Stimulated activated CD4-positive, alpha-beta T cell treated with anti-CD3 and anti-CD28 coated beads, Interleukin-4, amount 100 ng/mL, for 1 hour (primary cell): ENCODE data around the gene LYVE1.

Experiments
- DNase-seq: peaks from one replicate; pipeline ENCODE4 v3.0.0-alpha.2; 2020

Gene LYVE1

DNA sequence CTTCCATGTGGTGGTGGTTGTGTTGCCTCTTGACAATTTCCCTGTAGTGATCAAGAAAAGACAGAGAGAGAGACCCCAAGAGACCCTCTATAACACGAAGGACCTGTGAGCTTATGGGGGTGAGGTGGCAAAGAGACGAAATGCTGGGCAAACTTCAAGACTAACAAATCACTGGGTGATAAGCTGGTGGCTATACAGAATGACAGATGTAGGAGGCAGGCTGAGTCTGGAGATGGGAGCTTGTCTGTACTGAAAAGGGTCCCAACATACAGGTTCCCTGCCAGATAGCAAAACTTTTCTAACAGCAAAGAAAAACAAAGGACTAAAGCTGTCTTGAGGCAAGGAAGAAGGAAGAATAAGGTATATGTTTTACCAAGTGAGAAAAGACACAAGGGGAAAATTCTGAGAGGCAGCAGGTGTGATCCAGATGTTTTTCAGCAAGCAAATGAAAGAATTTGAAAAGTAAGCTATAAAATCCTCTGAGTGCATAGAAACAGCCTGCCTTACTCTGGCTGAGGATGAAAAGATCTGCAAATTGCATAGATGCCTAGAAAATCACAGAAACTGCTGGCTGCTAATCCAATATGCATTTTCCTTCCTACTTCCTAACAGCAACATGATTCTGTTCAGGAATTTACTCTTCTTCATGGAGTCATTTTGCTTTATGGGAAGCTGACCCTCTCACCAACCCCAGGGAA is 21.9 kb upstream of the LYVE1 start:
- no peak for DNase-seq

DNA sequence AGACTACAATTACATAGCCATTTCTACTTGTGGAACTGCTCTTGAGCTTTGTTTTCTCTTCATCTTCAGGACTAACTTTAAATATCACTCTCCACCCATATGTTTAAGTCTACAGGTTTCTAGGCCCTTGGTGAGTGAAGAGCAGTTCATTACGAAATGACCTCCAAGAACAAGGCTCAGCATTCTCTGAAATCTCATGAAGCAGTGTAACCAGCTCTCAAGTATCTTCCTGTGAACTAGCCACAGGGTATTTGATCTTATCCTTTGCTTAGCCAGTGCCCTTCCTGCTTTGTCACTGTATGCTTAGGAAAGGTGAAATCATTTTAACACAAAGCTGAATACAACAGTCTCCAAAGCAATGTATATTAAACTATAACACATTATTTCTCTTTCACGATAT is 20.4 kb upstream of the LYVE1 start:
- DNase-seq: no peak

DNA sequence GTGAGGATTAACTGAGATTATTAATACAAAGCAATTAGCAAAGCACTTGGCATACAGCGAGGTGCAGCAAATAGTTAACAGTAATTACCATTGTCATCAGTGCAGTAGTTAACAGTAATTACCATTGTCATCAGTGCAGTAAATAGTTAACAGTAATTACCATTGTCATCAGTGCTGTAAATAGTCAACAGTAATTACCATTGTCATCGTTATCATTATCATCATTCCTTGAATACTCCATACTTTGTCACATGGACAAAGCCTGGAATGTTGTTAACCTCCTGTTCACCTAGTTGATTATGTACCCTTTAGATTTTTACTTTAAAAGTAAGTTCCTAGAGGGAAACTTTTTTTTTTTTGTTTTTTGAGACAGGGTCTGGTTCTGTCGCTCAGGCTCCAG is 19.5 kb upstream of the LYVE1 start:
- no peak for DNase-seq

DNA sequence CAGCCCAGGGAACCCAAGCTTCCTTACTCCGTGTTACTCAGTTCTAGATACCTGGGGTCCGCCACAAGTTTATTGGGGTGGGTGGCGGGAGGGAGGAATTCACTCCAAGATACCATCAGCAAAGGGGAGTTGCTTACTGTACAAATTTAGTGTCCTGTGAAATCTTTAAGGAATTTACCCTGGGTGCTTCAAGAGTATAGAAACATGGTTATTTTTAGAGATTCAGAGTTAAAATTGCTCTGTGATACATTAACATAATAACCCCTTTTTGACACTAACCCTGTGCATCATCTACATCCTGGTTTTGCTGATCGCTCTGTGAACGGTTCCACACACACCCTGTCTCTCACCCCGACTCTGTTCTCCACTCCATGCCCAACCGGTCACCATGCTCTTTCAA is 18.9 kb upstream of the LYVE1 start:
- DNase-seq: no peak

DNA sequence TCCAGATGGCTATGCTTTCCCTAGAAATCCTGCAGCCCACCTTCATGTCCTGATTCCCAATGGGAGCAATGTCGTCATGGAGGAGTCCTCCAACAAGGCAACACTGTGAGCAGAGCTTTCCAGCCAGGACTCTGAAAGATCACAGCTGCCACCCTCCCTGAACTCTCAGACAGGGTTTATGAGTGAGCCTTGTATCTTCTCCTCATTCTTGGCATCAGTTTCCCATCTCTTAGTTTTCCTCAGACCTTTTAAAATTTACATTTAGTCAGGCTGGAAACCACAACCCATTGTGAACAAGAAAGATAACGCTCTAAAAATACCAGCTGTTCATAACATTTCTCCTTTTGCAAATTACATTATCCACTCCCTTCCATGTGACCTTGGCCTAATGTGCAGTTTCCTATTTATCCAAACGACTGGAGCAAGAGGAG is 15.6 kb upstream of the LYVE1 start:
- DNase-seq: no peak

DNA sequence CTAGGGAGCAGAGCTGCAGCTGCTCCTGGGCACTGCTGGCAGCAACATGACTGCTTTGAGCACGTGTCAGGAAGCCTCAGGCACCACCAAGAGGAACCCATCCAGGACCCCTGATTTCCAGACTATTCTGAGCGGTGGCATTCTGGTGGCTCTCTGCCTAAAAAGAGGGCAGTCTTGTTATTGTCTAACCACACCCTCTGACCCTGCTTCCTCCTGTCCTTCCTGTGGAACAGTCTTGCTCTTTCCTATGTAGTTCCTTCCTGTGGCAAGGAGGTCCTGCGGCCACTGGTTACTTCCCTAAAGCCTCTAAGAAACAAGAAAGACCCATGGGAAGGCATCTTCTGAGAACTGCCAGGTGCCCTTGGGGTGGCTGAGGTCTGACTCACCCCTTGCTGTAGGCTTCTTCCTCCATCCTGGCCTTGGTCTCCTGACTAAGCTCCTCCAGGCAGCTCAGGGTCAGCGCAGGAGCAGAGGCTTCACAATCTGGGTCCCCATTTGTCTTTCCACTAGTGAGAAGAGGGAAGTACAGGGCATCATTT is 13.1 kb upstream of the LYVE1 start:
- no peak for DNase-seq

DNA sequence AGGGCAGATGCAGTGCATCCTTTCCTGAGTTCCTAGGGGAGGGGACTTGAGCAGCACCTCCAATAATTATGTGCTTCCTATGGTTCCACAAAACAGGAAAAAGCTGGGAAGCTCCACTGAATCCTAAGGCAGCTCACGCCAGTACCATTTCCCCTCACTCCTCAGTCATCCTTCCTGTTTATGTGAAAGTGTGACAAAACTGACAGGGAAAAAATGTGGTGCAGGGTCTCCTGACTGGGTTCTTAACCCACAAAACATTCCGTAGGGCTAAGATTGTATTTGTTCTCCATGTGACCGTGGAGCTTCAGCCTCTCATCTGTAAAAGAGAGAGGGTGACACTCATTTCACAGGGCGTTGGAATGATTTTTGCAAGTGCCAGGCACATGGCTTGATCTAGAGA is 12.2 kb upstream of the LYVE1 start:
- DNase-seq: no peak

DNA sequence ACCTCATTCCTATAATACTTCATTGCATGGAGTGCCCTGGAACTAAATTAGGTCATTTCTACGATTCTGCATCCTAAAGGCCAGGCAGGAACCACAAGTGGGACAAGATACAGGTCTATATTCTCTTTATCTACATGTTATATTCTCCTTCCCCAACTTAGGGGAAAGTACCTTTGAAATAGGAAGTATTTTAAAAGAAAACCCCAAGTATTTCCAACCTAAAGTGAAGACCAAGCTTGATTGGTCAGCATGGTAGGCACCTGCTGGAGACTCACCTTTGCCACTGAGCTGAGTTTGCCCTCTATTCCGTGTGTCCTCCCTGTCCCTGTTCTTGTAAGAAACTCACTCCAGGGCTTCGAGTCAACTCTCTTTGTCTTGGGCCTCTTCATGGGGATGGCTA is 11.2 kb upstream of the LYVE1 start:
- no peak for DNase-seq

DNA sequence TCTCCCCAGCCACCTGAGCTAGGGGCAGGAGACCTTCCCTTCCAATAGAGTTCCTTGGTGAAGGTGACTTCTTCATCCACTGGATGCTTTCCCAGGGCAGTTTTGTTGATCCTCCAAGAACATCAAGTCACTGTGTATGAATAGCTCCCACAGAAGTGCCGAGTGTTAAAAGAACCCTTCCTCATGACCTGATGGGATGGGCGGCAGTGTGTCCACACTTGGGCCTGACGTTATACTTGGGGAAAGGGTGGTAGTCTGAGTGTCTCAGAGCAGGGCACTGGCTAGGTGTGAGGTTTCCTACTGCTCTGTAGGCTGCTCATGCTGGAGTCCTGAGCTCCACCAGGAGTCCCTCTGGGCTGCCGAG is 7.6 kb upstream of the LYVE1 start:
- no peak for DNase-seq

DNA sequence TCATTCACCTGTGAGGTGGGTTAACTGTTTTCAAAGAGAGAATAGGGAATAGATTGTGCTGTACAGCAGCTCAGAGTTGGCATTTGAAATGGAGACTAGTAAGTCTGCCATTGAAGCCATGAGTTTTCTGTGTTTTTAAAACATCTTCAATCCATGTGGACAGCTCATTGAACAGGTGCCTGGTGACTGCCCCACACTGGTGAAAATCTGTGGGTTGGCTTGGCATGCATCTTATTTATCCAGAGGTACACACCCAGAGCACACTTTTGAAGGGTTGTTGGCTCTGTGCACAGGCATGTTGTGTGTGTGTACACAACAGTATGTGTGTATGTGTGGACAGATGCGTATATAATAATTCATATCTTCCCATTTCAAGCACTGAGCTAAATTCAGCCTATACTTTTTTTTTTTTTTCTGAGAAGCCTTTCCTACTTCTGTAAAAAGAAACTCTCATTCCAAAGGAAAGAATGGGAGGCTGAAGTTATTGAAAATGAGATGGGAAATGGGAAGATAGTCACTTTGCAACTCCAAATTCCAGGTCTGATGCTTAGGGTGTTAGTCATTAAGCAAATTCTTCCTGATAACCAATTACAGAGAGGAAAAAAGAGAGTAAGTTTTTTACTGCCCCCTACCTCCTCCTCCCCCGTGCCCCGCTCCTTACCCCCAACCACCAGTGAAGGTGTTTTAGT is 7.0 kb upstream of the LYVE1 start:
- no peak for DNase-seq

DNA sequence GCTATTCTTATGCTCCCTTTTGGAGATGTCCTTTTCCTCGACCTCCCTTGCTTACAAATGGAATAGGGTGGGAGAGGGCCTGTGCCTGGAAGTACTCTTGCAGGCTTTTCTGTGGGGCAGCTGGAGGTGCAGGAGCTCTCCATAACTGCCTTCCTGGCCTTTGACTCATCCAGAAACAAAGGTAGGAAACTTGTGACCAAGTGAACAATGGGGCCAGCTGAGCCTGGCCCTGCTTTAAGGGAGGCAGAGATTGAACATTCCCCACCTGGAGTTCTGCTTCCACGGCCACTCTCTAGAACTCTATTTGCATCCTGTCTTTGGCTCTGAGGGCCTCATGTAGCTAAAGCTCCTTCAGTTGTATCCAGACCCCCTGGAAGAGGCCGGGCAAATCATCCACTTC is 5.1 kb upstream of the LYVE1 start:
- no peak for DNase-seq

DNA sequence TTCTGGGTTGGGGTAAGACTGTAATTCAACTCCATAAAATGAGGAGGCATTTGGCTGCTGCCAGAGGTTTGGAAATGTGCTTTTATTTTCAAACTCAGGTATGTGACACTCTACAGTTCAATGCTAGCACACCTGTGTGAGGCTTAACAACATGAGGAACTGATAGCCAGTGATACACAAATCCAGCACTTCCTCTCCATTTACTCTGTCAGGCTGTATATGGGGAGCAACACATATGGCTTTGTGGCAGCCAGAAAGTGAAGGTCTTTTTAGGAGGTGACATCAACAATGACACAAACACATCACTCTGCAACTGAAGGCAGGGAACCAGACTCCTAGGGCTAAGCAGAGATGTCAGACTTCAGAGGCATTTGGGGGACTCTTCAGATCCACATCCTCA is 4.6 kb upstream of the LYVE1 start:
- no peak for DNase-seq

DNA sequence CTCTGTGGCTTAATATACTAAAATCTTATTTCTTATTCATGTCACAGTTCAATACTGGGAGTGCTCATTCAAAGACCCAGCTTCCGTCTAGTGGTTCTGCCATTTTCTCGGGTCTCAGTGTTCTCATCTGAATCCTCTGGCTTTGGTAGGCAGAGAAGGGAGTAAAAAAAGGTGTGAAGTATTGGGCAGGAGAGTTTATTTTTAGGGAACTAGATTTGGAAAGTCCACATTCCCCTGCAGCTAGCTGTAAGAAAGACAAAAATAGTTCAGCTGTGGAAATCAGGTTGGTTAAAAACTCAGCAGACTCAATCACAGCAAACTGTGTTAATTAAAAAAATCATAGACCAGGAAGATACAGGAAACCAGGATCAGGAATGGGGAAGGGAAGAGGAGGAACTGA is 4.1 kb upstream of the LYVE1 start:
- DNase-seq: no peak

DNA sequence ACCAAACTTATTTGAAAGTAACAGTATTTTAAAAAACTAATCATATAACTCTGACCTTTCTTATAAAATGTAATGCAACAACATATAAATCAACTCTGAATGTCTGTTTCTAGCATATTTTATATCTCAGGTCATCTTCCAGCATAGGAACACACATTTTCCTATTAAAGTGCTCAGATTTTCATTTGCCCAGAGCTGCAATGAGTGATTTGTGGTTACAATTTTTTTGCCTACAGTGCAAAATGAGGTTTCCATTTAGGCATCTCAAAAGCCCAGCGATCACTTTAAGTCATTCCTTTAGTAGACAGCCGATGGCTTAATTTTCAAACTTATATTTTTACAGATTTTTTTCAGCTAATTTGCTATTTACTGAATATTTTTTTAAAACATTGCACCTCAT is 1.0 kb downstream of the LYVE1 start:
- DNase-seq: no peak

DNA sequence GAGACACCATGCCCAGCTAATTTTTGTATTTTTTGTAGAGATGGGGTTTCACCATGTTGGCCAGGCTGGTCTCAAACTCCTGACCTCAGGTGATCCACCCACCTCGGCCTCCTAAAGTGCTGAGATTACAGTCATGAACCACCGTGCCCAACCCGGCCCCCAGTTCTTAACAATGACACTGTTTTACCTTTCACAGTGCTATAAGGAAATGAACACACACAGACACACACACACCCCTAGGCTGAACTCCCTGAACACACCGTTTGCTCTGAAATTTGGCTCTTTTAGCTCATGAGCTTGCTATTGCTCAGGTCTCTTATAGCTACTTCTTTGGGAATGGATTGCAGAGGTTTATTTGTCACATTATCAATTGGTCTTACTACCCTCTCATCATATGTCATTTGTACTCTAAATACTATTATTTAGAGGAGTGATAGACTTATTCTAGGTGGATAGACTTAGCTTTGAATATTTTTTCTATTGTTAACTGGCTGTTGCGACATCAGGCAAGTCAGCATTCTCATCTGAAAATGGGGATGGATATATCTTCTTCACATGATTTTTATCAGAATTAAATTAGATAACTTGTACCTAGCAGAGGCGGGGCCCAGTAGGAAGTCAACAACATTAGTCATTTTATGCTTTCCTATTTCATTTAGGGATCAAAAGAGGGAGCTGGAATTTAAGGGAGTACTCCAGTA is 2.1 kb downstream of the LYVE1 start:
- no peak for DNase-seq

DNA sequence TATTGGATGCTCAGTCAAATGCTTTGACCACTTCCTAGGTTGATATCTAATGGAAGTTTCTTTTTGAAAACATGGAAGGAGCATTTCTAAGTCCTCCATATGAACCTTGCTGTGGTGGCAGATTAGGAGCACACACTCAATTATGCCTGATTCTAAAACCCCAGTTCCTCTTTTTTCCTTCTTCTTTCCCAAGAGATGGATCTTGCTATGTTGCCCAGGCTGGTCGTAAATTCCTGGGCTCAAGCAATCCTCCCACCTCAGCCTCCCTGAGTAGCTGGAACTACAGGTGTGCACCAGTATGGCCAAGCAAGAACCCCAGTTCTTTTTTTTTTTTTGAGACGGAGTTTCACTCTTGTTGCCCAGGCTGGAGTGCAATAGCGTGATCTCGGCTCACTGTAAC is 3.0 kb downstream of the LYVE1 start:
- DNase-seq: no peak

DNA sequence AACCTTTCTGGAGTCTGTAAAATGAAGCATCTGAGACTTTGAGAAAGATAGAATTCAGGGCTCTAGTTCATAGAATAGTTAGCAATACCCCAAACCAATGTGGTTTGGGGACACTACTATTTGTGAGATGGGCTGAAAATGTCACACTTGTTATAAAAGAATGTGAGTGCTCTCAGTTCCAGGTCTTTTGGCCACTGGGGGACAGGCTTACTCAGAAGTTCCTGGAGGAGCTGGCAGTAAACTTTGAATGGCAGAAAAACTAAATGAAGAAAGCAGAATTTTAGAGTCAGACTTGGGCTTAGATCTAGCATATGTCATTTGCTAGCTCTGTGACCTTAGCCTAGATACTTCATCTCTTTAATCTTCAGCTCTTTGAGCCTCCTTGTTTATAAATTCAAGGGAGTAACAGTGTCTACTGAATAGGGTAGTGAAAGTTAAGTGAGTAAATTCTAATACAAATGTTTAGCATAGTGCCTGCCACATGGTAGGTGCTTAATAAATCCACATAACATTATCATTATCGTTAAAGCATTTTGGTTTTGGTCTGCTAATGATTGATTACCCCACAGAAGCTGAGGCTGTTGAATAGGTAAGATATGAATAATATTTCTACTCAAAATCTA is 3.7 kb downstream of the LYVE1 start:
- DNase-seq: no peak

DNA sequence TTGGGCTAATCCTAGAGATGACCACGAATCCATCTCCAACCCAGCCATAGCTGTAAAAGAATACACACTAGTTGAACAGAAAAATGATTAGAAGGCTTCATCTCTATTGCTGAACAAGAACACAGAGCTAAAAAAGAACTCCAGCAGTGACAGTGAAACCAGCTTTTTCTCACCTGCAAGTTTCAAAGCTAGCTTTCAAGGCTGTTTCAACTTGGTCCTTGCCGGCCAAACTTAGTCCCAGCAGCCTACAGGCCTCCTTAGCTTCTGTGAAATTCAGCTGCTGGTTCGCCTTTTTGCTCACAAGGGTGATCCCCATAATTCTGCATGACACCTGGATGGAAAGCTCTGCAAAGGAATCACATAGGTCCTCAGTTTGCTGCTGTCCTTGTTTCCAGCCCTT is 4.4 kb downstream of the LYVE1 start:
- no peak for DNase-seq

DNA sequence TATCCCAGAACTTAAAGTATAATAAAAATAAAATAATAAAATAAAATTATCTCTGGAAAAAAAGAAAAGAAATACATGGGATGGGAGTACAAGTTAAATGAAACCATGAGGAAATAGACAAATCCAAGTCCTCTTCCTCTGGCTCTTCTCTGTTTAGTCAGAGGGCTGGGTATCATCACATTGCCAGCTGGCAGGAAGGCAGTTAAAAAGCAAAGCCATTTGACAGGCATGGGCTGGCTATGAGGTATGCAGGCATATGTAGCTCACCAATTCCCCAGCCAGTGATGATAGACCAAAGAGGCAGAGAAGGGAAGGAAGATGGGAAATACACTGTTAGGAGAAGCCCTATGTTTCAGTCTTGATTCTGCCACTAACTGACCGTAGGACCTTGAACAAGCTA is 6.5 kb downstream of the LYVE1 start:
- DNase-seq: no peak

DNA sequence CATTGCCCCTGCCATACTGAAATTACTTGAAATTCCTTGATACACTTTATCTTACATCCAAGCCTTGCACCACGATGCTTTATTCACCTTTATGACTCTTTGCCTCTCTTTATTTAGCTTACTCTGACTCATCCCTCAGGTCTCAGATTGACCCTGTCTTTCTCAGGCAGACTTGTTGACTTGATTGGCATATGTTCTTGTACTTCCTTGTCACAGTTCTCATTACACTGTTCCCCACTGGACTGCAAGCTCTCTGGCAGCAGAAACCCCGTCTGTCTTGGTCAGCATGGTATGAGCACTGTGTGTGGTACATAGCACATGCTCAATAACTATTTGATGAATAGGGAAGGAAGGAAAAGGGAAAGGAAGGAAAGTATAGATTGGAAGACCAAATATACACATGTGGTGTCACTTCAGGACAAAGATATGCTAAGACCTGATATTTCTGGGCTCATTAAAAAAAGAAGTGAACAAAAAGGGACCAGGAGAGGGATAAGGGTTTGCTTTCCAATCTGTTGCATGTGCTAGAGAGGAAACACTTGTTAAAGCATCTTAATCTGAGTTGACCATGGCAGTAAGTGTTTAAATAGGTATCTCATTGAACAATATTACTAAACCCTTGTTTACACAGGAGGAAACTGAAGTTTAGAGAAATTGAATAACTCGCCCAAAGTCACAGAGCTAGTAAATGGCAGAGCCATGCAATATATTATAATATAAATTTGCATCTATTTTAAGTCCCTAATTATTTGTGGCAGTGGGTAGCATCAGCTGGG is 7.2 kb downstream of the LYVE1 start:
- no peak for DNase-seq

DNA sequence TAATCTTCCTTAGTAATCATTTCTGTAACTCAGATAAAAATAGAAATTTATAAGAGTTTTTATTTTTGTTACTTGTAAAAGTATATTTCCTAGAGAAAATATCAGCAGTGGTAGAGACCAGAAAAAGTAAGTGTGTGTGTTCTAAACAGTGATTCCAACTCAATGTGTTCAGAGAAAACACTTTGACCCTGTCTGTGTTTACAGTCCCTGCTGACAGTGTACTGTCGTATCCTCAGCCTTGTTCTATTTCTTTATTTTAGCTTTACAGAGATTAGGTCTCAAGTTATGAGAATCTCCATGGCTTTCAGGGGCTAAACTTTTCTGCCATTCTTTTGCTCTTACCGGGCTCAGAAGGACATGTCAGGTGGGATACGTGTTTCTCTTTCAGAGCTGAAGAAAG is 10.2 kb downstream of the LYVE1 start:
- no peak for DNase-seq

DNA sequence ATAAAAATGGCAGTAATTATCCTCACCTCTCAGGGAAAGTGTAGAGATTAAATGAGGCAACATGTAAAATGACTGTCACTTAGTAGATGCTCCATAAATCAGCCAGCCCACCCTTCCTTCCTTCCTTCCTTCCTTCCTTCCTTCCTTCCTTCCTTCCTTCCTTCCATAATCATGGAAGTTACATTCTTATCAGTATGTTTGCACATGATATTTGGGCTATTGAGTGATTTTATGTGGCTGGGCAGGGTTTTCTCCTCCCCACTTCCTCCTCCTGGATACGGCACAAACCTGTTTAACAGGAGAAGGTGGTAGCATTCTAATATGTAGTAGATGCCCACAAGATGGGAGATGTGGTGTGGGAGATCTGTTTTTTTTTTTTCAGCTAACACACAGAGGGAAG is 11.9 kb downstream of the LYVE1 start:
- DNase-seq: no peak

DNA sequence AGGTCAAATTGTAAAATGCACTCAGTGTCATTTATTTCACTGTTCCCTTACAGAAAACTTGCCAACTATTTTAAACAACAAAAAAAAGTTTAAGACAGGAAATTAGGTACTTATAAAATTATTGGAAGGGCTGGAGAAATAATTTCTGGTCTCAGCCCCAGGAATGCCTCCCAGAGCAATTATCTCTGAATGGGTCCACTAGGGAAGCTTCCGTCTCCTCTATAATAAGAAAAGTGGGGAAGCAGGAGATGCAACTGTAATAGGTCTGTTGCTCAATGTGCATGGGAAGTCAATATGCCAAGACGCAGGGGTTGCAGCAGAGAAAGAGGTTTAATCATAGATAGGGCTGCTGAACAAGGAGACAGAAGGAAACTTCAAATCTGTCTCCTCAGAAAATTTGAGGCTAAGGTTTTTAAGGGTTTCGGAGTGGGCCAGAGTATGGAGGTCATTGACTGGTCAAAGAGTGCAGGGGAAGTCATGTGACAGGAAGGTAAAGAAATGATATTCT is 16.6 kb downstream of the LYVE1 start:
- no peak for DNase-seq
